NCI-H345 (cell line): ENCODE results near the gene IRX4.
A peak's percentile ranks its signal among the peaks of the same experiment; 100 is the strongest.
"Not testable (repeated sequence)": the region's sequence is repeated elsewhere in the genome, so short reads cannot be mapped to it uniquely, and the experiment has no call there.

Source experiments
- DNase-seq: peaks from one replicate; lab custom pipeline; 2025; lab: John Stamatoyannopoulos, UW

IRX4 gene

DNA sequence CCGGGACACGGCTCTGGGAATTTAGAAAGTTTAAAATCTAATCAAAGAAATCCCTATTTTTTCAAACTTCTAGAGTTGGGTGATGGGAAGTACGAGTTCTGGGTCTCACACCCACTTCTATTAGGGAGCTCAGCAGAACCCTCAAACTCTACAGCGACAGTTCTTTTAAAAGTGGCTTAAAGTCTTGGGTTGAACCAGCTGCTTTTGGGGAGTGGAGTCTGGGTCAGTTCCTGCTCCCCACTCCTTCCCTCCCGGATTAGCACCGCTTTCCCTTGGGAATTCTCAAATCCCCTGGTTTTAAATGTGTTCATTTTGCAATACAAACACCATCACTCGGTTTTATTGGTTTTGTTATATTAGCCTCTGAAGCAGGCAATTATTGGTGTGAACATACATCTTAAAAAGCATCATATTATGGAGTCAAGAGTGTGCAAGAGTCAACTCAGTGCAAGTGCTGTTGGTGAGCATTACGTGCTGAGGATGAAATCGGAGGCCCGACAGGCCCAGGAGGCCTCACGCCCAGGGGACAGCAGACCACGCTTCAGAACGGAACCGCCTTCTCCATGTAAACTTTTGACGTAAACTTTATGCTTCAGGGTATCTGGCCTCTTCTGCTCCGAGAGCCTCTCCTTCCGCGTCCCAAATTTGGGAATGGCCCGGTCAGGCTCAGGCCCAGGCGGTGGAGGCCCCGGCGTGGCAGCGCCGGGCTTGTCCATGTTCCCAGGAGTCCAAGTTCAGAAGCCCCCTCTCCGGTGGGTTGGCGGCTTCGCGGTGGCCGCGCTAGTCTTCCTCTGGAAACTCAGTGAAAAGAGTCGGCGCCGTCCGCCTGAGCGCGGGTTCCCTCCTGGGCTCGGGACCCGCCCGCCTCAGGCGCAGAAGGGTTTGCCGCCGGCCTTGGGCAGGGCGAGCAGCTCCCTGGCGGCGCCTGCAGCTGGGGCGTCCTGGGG lies 5.3 kb downstream of the IRX4 start:
- no peak for DNase-seq

- no peak for DNase-seq
Measured at GRCh38 chr5:1876660-1877064, 6.1 kb downstream of the IRX4 start.

- no peak for DNase-seq
Measured at GRCh38 chr5:1875843-1876659, 6.7 kb downstream of the IRX4 start.

DNA sequence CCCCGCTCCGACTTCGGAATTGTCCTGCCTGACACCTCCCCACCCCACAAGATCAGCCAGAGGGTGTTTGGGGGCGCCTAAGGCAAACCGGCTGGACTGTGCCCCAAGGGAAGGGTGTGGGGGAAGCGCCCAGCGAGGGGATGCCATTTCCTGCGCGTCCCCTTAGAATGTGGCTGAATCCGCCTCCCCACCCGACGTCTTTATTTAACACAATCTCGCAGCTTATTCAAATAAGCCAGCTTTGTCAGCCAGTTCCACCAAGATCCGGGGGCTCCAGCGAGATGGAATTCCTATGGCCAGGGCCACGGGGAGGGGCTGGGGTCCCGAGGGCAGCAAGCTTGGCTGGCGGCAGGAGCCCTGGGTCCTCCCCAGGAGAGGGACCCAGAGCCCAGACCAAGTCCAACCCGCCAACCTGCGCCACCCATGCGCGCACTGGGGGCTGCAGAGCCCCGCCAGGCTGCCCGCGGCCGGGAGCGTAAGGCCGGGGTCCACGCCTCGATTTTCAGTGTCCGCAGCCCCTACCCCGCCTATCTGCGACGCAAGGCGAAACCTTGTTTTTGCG lies 7.4 kb downstream of the IRX4 start:
- DNase-seq: no peak

GRCh38 chr5:1874771-1875220 lies 7.9 kb downstream of the IRX4 start:
- peak; percentile 18 for DNase-seq

GRCh38 chr5:1874348-1874747 lies 8.4 kb downstream of the IRX4 start:
- no peak for DNase-seq

GRCh38 chr5:1873243-1873959 lies 9.3 kb downstream of the IRX4 start:
- DNase-seq: no peak

DNA sequence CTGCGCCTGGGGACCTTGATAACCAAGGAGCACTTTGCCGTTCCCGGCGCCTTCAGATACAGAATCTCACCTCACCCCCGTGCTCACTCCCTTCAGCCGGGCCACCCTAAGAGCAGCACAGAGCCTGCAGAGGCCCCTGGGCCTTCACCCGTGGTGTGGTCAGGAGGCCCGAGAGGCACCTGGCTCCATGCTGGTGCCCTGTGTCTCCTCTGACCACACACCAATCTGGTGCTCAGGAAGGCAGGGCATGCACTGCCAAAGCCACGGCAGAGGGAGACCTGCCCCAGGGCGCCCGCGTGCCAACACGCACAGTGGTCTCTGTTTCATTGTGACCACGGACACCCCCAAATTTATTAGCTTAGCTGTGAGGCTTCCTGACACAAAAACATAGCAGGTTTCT lies 11.3 kb downstream of the IRX4 start:
- DNase-seq: no peak

GRCh38 chr5:1870435-1871272 lies 12.1 kb downstream of the IRX4 start:
- DNase-seq: not testable (repeated sequence)

DNA sequence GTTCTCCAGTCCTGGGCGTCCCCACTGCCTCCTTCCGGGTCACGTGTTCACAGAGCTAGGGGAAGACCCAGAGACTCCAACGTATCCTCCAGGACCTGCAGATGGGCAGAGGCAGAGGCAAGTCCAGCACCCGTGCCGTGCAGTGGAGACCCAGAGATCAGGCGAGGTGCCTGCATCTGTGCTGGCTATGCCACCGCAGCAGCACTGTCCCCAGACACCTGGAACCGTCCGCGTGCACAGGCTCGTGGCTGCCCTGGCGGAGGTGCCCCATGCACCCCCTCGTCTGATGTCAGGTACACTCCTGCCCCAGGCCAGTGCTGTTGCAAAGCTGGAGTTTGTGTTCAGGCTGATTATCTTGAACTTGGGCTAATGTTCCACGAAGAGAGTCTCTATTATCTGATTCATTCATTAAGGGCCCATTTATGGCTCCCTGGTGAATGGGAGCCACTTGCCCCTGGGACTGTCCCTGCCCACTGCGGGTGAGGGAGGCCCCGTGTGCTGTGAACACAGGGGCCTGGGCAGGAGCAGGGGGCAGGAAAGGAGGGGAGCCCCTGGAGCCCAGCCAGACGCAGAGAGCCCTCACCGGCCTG lies 13.7 kb downstream of the IRX4 start:
- no peak for DNase-seq

DNA sequence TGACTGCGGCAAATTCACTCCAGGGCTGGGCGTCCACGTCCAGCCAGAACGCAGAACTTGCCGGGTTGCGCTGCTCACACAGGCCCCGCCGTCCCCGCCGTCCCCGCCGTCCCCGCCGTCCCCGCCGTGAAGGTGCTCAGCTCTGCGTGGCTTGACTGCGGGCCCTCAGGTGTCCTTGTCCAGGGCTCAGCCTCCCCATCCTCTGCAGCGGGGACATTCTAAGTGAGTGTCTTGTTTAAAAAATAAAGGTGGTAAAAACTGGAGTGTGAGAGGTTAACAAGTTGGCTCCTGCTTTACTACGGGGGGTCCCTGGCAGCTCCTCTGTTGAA lies 14.9 kb downstream of the IRX4 start:
- DNase-seq: no peak

DNA sequence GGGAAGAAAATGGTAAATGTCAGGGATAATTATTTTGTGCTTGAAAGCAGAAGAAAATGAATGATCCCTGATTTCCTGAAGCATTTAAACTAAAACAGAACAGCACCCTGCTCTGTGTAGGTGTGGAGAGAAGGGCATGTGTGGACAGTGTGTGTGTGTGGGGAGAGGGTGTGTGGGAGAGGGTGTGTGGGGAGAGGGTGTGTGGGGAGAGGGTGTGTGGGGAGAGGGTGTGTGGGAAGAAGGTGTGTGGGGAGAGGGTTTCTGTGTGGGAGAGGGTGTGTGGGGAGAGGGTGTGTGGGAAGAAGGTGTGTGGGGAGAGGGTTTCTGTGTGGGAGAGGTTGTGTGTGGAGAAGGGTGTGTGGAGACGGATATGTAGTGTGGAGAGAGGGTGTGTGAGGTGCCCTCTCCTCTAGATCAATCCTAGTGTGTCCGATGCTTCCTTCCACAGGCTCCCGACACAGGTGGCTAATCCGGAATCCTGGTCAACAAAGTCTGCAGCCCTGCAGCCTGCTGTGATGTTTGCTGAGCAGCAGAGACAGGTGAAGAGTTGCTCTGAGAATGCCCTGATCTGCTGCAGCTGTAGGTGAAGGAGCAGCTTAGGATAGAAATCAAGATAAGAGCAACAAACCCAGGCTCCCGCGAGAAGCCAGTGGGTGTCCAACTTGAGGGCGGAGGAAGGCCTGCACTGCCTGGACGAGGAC lies 15.5 kb downstream of the IRX4 start:
- no peak for DNase-seq

GRCh38 chr5:1865948-1866347 lies 16.8 kb downstream of the IRX4 start:
- no peak for DNase-seq

GRCh38 chr5:1865486-1865885 lies 17.2 kb downstream of the IRX4 start:
- no peak for DNase-seq

- DNase-seq: no peak
Measured at GRCh38 chr5:1864896-1865440, 17.8 kb downstream of the IRX4 start.

GRCh38 chr5:1860949-1861348 lies 21.8 kb downstream of the IRX4 start:
- no peak for DNase-seq

DNA sequence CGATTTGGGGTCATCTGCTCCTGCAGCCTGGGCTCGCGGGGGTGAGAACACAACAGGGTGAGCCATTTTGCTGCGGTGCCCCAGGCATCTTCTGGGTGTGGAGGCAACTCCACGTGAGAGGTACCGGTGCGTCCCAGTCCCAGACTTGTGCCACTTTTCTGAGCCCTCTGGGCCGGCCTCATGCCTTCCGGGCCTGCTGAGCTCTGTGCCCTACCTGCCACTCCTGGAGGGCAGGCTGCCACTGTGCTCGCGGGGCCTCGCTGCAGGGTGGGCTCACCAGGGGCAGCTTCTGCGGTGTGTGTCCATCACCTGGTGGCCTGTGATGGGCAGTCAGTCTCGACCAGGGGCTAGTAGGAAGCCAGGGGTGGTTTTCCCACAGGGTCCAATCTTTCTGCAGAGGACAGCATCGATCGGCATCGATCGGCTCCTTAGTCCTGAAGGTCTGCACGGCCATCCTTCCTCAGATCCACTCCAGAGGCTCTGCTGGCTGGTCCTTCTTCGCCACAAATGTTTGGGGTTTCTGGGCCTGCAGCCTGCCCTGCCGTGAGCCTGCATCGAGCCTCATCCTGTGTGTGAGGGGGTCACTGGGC lies 22.6 kb downstream of the IRX4 start:
- no peak for DNase-seq

DNA sequence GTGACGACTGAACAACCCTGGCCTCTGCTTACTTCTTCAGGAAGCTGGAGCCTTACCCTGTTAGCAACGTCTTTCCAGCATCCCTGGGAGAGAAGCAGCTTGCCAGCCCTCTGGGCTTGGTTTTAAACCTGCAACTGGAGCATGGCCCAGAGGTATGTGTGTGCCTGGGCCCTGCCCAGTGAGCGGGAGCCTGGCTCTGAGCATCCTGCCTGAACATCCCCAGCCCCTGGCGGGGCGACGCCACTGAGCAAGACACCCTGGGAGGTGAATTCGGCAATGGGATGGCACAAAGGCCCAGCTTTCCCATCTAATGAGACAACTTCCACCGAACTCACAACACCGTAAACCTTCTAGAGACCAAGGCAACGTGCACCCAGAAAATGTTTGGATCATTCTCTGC lies 23.6 kb downstream of the IRX4 start:
- DNase-seq: no peak

DNA sequence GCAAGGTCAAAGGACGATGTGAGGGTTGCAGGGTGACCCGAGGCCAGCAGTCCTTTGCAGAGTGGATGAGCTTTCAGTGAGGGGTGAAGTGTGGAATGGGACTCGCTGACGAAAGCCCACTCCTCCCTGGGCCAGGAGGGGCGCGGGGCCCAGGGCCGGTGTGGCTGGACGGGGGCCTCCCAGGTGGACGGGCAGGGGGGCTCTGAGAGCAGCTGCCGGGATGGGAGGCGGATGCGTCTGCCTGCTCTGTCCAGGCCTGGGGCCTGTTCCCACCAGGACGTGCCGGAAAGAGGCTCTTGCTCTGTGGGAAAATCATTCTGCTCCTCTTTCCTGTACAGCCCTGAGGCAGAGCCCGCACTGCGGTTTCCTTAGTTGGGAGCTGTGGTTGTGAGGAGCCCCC lies 24.3 kb downstream of the IRX4 start:
- DNase-seq: no peak

GRCh38 chr5:1857256-1857600 lies 25.5 kb downstream of the IRX4 start:
- DNase-seq: no peak
